GM18907 (cell line): ENCODE measurements around the gene POMGNT1.

Source experiments
- ATAC-seq: cut with Tn5 transposase; IDR thresholded peaks from one replicate; pipeline ENCODE4 v1.9.1; 2021; ENCODE audit warnings: mild to moderate bottlenecking, moderate library complexity; ENCODE audit not compliant: unreplicated experiment

The POMGNT1 gene

GRCh38 chr1:46158312-46159281 lies 39.6 kb downstream of the POMGNT1 start:
- peak; percentile 78 for ATAC-seq

- no peak for ATAC-seq
Measured at GRCh38 chr1:46157916-46158311, 40.3 kb downstream of the POMGNT1 start.

- no peak for ATAC-seq
Measured at GRCh38 chr1:46153732-46154131, 44.5 kb downstream of the POMGNT1 start.

- ATAC-seq, result no peak
Measured at GRCh38 chr1:46153228-46153627, 45.0 kb downstream of the POMGNT1 start.

- ATAC-seq, result no peak
Measured at GRCh38 chr1:46152016-46152415, 46.2 kb downstream of the POMGNT1 start.

GRCh38 chr1:46150085-46150484 lies 48.1 kb downstream of the POMGNT1 start:
- no peak for ATAC-seq

- no peak for ATAC-seq
Measured at GRCh38 chr1:46148318-46148717, 49.9 kb downstream of the POMGNT1 start.
